Activated CD4-positive, alpha-beta T cell treated with anti-CD3 and anti-CD28 coated beads, Interleukin-2, amount 50 U/mL, for 1 hour (primary cell): ENCODE measurements around the gene FRMD5.
"Not testable (repeated sequence)": the region's sequence is repeated elsewhere in the genome, so short reads cannot be mapped to it uniquely, and the experiment has no call there.

Experiments used
- DNase-seq: peaks from one replicate; pipeline ENCODE4 v3.0.0-alpha.2; 2020

The FRMD5 gene

GRCh38 chr15:43880406-43881194 is 314.5 kb downstream of the FRMD5 start:
- DNase-seq: no peak

GRCh38 chr15:43879386-43880355 is 315.4 kb downstream of the FRMD5 start:
- no peak for DNase-seq

GRCh38 chr15:43878446-43878845 is 316.6 kb downstream of the FRMD5 start:
- no peak for DNase-seq

- no peak for DNase-seq
Observed at GRCh38 chr15:43877371-43877770, 317.7 kb downstream of the FRMD5 start.

- DNase-seq: no peak
Observed at GRCh38 chr15:43876872-43877271, 318.2 kb downstream of the FRMD5 start.

GRCh38 chr15:43873651-43874050 is 321.4 kb downstream of the FRMD5 start:
- DNase-seq: no peak

GRCh38 chr15:43872416-43873020 is 322.6 kb downstream of the FRMD5 start:
- no peak for DNase-seq

- no peak for DNase-seq
Observed at GRCh38 chr15:43871835-43872234, 323.2 kb downstream of the FRMD5 start.

- no peak for DNase-seq
Observed at GRCh38 chr15:43868406-43868805, 326.7 kb downstream of the FRMD5 start.

- no peak for DNase-seq
Observed at GRCh38 chr15:43867096-43867495, 328.0 kb downstream of the FRMD5 start.

GRCh38 chr15:43866636-43867035 is 328.4 kb downstream of the FRMD5 start:
- DNase-seq: not testable (repeated sequence)

GRCh38 chr15:43859546-43859945 is 335.5 kb downstream of the FRMD5 start:
- no peak for DNase-seq

- no peak for DNase-seq
Observed at GRCh38 chr15:43854801-43855200, 340.3 kb downstream of the FRMD5 start.

- no peak for DNase-seq
Observed at GRCh38 chr15:43852607-43853006, 342.5 kb downstream of the FRMD5 start.

GRCh38 chr15:43851251-43851650 is 343.8 kb downstream of the FRMD5 start:
- no peak for DNase-seq

- DNase-seq: no peak
Observed at GRCh38 chr15:43845421-43845820, 349.6 kb downstream of the FRMD5 start.

- not testable (repeated sequence) for DNase-seq
Observed at GRCh38 chr15:43832485-43832884, 362.6 kb downstream of the FRMD5 start.

- not testable (repeated sequence) for DNase-seq
Observed at GRCh38 chr15:43831519-43832052, 363.5 kb downstream of the FRMD5 start.

- DNase-seq: not testable (repeated sequence)
Observed at GRCh38 chr15:43830691-43831275, 364.3 kb downstream of the FRMD5 start.

- DNase-seq: not testable (repeated sequence)
Observed at GRCh38 chr15:43829951-43830540, 365.0 kb downstream of the FRMD5 start.

- no peak for DNase-seq
Observed at GRCh38 chr15:43828061-43828657, 366.9 kb downstream of the FRMD5 start.
